KMS-11 (cell line): ENCODE data around the gene RNU6-9.

Source experiments
- H2AFZ ChIP-seq: fragments of 200-600 bp; sonication (generic); 2 replicates; pipeline ENCODE4 v1.6.1; 2016; ENCODE audit warnings: antibody characterized with exemption, mixed run types, low read depth
- H3K27ac ChIP-seq: fragments of 200-600 bp; sonication (generic); 2 replicates; pipeline ENCODE4 v1.6.1; 2016; ENCODE audit warnings: mild to moderate bottlenecking, mixed run types
- H3K27me3 ChIP-seq: fragments of 200-600 bp; sonication (generic); 2 replicates; pipeline ENCODE4 v1.6.1; 2017; ENCODE audit warnings: mild to moderate bottlenecking, low read depth, mixed run types, moderate library complexity; ENCODE audit not compliant: insufficient read depth
- H3K36me3 ChIP-seq: fragments of 200-600 bp; sonication (generic); 2 replicates; pipeline ENCODE4 v1.6.1; 2017; ENCODE audit warnings: mild to moderate bottlenecking, mixed run types; ENCODE audit not compliant: insufficient read depth
- H3K4me1 ChIP-seq: fragments of 200-600 bp; sonication (generic); 2 replicates; pipeline ENCODE4 v1.6.1; 2016; ENCODE audit warnings: mild to moderate bottlenecking, low read depth, mixed run types; ENCODE audit not compliant: poor library complexity, severe bottlenecking
- H3K4me2 ChIP-seq: fragments of 200-600 bp; sonication (generic); 2 replicates; pipeline ENCODE4 v1.7.0; 2016; ENCODE audit warnings: mild to moderate bottlenecking, mixed run types
- H3K4me3 ChIP-seq: fragments of 200-600 bp; sonication (generic); IDR thresholded peaks from 2 replicates; pipeline ENCODE4 v1.6.1; 2017; ENCODE audit warnings: low read depth, low read length, mixed read lengths; ENCODE audit not compliant: insufficient read depth
- H3K79me2 ChIP-seq: fragments of 200-600 bp; sonication (generic); 2 replicates; pipeline ENCODE4 v1.6.1; 2016; ENCODE audit warnings: low read depth, mixed run types; ENCODE audit not compliant: insufficient read depth
- H3K9ac ChIP-seq: fragments of 200-600 bp; sonication (generic); 2 replicates; pipeline ENCODE4 v1.6.1; 2016; ENCODE audit warnings: mild to moderate bottlenecking, mixed run types
- H4K20me1 ChIP-seq: fragments of 200-600 bp; sonication (generic); 2 replicates; pipeline ENCODE4 v1.6.1; 2016; ENCODE audit warnings: mild to moderate bottlenecking, mixed run types; ENCODE audit not compliant: insufficient read depth
- CTCF ChIP-seq: fragments of 200-600 bp; sonication (generic); conservative IDR thresholded peaks from 2 replicates; pipeline ENCODE4 v1.6.1; 2017; ENCODE audit warnings: low read depth, mild to moderate bottlenecking, antibody characterized with exemption, low read length, moderate library complexity, mixed read lengths

The RNU6-9 gene

GRCh38 chr19:872266-872951, 20.9 kb upstream of the RNU6-9 start:
- Histone ChIP-seq H3K36me3 (no peaks in the 10 kb centered on the region), H3K79me2 (no peaks in the 10 kb centered on the region), H4K20me1 (no peaks in the 10 kb centered on the region), H3K9ac (no peak overlapping the region), H3K4me2 (peak overlapping the region; percentile 66), H3K4me3 (no peak overlapping the region), H2AFZ (no peak overlapping the region), H3K27ac (no peak overlapping the region), H3K4me1 (peaks cover 8% of the 10 kb centered on the region), H3K27me3 (no peaks in the 10 kb centered on the region)
- TF ChIP-seq CTCF: no peak

GRCh38 chr19:873084-873483, 20.2 kb upstream of the RNU6-9 start:
- no peak for TF ChIP-seq CTCF
- Histone ChIP-seq H3K9ac (no peak overlapping the region), H3K4me3 (no peak overlapping the region), H3K27ac (no peak overlapping the region), H3K27me3 (no peaks in the 10 kb centered on the region), H3K79me2 (no peaks in the 10 kb centered on the region), H4K20me1 (no peaks in the 10 kb centered on the region), H3K4me1 (peaks cover 8% of the 10 kb centered on the region), H3K4me2 (no peak overlapping the region), H3K36me3 (no peaks in the 10 kb centered on the region), H2AFZ (no peak overlapping the region)

DNA sequence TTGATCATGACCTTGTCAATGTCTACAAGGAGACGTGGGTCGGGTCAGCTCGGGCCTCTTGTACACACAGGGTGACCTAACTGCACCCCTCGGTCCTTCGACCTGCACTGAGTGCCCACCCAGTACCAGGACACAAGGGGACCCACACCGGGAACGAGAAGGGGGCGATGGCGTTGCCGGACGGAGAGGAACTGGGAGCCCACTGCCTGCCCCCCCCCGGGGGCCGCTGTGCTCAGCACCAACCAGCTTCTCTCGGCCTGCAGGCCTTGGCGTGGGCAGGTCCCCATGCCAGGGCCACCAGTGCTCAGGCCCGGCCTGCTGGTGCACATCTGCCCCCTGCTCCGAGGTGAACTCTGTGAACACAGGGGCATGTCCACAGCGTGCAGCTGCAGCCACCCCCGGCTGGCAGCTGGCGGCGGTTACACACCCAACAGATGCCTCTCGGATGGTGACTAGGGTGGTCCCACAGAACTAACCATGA, 19.7 kb upstream of the RNU6-9 start:
- peaks cover 8% of the 10 kb centered on the region for H3K4me1 ChIP-seq
- H3K4me2 ChIP-seq: no peak overlapping the region
- no peaks in the 10 kb centered on the region for H3K27me3 ChIP-seq
- no peaks in the 10 kb centered on the region for H4K20me1 ChIP-seq
- no peak overlapping the region for H3K9ac ChIP-seq
- H2AFZ ChIP-seq: no peak overlapping the region
- H3K36me3 ChIP-seq: no peaks in the 10 kb centered on the region
- TF ChIP-seq CTCF: no peak
- no peaks in the 10 kb centered on the region for H3K79me2 ChIP-seq
- no peak overlapping the region for H3K4me3 ChIP-seq
- no peak overlapping the region for H3K27ac ChIP-seq

- no peak overlapping the region for H3K27ac ChIP-seq
- no peaks in the 10 kb centered on the region for H3K36me3 ChIP-seq
- no peak overlapping the region for H3K4me3 ChIP-seq
- H3K27me3 ChIP-seq: no peaks in the 10 kb centered on the region
- no peak overlapping the region for H3K4me2 ChIP-seq
- no peak for TF ChIP-seq CTCF
- no peak overlapping the region for H3K9ac ChIP-seq
- H3K79me2 ChIP-seq: no peaks in the 10 kb centered on the region
- no peak overlapping the region for H2AFZ ChIP-seq
- H4K20me1 ChIP-seq: no peaks in the 10 kb centered on the region
- peaks cover 8% of the 10 kb centered on the region for H3K4me1 ChIP-seq
Observed at GRCh38 chr19:875265-875879, 17.9 kb upstream of the RNU6-9 start.
